ENCODE results near the gene SLX4.

Gene SLX4

DNA sequence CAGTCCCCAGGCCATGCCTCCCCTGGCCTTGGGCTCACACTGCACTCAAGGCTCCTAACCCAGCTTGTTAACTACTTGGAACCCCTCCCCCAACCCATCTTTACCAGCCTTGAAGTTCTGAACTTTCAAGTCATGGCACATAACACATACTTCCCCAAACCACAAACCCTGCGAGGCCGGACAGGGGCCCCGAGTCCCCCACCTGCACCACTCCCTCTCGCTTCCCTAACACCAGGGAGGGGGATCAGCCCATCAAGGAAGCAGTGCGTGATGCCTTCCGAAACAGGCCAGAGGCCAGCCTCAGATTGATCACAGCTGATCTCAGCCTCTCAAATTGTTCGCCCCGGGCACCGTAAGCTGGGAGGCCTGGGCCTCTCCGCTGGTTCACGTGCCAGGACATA, 31.2 kb downstream of the SLX4 start:
- no peak for DNase-seq (ENCODE audit: low read depth, low spot score)

DNA sequence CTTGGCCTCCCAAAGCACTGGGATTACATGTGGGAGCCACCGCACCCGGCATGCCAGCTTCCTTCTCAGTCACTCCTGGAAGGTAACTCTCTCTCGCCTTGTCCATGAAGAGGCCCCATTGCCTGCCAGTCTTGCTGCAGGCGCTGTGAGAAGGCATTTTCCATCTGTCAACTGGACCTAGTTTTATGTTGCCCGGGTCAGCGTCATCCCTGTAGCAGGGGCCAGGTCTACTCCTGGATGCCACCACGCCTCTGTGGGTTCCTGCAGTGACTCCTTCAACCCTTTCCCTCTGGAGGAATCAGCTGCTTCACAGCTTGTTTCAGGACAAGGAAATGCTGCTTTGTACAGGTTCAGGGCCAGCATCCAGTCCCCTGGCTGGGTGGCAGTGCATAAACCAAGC, 31.6 kb downstream of the SLX4 start:
- DNase-seq (ENCODE audit: low read depth, low spot score): no peak

DNA sequence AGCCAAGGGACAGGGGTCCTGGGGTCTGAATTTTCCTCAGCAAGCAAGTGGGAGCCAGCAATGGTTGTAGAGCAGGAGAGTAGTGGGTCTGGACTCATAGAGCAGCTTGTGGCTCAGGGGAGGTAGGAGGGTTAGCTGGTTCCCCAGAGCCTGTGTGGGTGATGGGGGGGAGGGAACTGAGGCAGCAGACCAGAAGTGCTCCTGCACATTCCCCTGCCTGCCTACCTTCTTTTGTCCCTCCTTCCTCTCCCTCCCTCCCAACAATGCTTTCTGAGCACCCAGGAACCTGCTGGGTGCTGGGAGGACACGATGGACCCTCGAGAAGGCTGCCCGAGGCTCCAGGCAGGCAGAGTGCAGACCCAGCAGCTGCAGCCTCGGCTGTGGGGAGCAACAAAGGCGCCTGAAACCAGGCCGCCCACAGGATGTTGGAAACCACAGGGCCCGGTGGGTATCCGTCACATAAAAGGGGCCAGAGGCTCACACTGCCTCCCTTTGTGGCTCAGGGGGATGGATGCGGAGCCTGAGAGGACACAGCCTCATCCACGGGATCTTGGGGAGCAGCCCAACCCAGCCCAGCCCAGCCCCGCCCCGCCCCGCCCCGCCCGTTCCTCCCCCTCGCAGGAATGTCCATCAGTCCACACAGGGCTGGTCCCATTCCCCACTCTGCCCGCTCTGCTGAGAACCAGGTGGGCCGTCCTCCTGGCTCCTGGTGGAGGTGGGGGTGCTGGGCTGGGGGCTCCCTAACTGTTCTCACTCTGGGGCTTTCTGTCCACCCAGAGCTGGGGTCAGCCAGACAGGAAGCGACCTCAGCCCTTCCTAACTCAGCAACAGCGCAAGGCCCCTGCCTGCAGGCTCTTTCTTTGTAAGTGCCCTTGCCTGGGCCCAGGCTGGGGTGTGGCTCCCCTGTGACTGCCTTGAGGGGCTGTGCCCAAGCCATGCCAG, 32.5 kb downstream of the SLX4 start:
- no peak for DNase-seq (ENCODE audit: low read depth, low spot score)

DNA sequence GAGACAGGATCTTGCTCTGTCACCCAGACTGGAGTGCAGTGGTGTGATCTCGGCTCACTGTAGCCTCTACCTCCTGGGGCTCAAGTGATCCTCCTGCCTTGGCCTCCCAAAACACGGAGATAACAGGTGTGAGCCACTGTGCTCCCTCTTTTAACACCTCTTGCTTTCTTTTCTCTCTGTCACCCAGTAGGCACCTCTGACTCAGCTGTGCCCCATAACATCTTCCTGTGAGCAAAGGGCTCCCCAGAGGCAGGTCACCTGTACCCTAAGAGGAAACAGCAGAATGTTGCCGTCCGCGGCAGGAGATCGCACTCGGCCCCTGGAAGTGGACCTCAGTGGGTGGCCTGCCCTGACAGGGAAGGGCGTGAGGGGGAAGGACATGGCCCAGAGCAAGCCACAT, 33.3 kb downstream of the SLX4 start:
- no peak for DNase-seq (ENCODE audit: low read depth, low spot score)

DNA sequence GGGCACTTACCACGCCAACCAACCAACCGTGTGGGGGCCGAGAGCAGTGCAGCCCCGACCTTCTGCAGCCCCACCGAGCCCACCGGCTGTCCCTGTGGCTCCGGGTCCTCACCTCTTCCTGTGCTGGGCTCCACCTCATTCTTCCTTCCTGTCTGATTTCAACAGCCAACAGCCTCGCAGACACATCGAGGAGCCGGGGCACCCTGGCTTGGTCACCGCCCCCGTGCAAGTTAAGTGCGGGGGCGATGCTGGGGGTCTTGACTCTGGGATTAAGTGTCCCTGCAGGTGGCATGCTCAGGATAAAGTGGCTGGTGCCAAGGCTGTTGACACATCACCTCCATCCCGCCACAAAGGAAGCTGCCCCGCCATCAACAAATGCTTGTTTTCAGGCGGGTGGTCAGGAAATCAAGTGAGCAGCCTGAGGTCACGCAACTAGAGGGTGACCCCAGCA, 34.1 kb downstream of the SLX4 start, which contains the start of gene NLRC3:
Gene NLRC3, minus strand, starts transcription at position 102 of the 451 bp plus-strand sequence. CDS start 12,367 bp downstream, outside the sequence.
- no peak for DNase-seq (ENCODE audit: low read depth, low spot score)

DNA sequence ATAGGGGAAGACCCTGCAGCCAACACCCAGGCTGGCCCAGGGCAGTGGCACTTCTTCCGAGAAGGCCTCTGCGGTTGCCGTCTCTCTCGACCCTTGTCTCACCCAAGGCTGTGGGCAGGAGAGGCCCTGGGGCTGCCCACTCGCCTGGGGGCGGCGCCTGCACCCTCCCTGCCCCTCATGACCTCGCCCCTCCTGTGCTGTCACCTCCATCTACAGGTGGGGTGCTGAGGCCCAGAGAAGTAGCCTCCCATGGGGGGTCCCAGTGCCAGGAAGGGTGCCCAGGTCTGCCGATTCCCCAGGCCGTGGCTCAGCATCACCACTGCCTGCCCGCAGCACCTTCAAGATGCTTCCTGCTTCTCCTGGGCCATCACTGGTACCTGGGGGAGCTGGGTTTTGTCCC, 35.2 kb downstream of the SLX4 start:
- DNase-seq (ENCODE audit: low read depth, low spot score): no peak

DNA sequence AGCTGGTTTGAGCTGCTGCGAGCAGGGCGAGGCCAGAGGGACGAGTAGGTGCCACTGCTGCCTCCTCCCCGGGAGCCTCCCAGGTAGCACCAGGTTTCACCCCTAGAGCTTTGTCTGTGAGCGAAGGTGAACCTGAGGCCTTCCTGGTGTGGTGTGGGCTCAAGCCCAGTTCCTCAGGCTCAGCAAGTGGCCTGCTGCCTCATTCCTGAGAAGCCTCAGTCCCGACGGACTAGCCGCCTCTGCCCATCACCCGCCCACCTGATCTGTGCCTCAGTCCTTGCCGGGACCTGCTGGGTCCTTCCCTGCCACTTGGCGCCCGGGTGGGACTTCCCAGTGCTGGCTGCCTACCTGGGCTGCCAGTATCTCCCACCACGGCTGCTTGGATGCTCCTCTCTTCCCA, 35.9 kb downstream of the SLX4 start:
- DNase-seq (ENCODE audit: low read depth, low spot score): no peak

DNA sequence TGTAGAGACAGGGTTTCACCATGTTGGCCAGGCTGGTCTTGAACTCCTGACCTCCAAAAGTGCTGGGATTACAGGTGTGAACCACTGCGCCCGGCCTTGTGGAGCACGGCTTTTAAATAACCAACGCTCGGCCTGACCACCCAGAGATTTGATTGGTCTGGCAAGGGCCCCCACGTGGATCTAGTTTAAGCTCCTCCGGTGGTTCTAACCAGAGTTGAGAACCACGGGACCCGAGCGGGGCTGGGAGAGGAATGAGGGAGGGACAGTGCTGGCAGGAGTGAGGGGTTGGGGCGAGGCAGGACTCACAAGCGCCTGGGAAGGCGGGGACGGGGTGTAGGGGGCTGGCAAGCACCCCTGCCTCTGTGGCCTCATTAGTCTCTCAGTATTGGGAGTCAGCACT, 37.2 kb downstream of the SLX4 start:
- DNase-seq (ENCODE audit: low read depth, low spot score): no peak

DNA sequence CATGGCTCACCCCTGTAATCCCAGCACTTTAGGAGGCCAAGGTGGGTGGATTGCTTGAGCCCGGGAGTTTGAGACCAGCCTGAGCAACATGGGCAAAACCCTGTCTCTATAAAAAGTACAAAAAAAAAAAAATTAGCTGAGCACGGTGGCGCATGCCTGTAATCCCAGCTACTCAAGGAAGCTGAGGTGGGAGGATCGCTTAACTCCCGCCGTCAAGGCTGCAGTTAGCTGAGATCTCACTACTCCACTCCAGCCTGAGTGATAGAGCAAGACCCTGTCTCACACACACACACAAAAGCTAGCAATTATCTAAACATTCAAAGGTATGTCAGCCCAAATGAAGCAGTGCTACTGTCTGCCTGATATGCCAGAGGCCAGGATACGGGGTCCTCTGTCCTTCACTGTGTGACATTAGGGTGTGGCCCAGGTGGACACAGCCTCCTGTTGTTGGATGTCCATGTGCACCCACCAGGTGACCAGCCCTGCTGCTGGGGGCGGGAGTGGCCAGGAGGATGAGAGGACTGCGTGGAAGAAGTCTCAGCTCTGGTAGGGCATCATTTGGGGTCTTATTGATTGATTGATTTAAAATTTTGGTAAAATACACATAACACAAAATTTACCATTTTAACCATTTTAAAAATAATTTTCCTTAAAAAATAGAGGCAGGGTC, 38.1 kb downstream of the SLX4 start:
- DNase-seq (ENCODE audit: low read depth, low spot score): no peak

DNA sequence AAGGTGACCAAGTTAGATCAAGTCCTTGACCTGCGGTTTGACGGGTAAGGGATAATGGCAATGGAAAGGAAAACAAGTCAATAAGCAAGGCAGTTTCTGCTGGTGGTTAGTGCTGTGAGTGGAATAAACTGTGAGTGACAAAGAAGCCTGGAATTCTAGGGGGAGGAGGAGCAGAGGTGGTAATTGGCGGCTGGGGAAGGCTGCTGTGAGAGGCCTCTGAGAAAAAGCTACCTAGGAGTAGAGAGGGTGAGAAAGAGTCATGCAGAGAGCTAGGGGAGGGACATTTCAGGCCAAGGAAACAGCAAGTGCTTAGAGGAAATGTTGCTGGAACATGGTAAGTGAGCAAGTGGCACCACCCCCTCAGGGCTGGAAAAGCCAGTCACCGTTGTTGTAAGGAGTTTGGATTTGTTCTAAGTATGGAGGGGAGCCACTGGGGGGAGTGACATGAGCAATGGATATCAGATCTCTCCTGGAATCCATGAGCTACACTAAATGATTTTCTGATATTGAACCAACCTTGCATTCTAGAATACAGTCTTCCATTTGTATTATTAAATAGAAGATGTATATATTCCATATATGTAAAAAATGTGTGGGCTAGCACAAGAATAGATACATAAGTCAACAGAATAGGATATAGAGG, 40.9 kb downstream of the SLX4 start:
- DNase-seq (ENCODE audit: low read depth, low spot score): no peak

DNA sequence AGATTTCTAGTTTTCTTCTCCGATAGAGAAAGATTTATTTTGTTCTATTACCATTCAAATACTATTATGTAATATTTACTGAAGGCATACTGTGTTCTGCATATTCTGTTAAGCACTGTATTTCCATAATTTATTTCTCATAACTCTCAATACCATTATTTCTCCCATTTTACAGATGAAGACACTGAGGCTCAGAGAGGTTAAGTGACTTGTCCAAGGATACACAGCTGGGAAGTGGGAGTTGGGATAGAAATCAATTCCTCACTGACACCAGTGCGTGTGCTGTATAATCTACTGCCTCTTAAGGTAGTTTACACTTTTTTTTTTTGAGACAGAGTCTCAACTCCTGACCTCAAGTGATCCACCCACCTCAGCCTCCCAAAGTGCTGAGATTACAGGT, 41.6 kb downstream of the SLX4 start:
- no peak for DNase-seq (ENCODE audit: low read depth, low spot score)

DNA sequence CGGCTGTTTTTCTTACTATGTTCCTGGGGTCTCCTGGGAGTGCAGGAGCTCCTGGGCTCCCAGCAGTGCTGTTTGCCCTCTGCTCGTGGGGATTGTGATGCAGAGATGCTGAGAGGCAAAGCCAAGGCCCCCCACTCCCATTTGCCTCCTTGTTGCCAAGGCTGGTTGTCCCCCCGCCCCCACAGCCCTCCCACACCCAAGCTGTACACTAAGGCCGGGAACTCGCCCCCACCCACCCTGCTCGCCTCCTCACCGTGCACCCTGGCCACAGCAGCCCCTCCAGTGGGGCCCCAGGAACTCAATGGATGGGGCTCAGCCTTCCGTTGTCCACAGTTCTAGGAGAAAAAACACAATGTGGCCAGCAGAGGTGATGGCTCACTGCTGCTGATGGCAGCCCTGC, 44.4 kb downstream of the SLX4 start:
- no peak for DNase-seq (ENCODE audit: low read depth, low spot score)

DNA sequence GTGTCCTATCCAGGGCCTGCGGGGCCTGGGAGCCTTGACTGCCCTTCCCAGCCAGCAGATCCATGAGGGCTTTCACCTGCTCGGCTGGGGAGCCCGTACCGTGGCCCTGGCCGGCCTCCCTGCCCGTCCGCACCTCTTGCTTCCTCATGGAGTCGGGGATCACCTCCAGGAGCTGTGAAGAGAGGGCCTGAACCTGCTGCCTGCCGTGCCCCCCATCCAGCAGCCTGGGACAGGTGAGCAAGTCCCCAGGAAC, 46.6 kb downstream of the SLX4 start:
- DNase-seq (ENCODE audit: low read depth, low spot score): no peak

DNA sequence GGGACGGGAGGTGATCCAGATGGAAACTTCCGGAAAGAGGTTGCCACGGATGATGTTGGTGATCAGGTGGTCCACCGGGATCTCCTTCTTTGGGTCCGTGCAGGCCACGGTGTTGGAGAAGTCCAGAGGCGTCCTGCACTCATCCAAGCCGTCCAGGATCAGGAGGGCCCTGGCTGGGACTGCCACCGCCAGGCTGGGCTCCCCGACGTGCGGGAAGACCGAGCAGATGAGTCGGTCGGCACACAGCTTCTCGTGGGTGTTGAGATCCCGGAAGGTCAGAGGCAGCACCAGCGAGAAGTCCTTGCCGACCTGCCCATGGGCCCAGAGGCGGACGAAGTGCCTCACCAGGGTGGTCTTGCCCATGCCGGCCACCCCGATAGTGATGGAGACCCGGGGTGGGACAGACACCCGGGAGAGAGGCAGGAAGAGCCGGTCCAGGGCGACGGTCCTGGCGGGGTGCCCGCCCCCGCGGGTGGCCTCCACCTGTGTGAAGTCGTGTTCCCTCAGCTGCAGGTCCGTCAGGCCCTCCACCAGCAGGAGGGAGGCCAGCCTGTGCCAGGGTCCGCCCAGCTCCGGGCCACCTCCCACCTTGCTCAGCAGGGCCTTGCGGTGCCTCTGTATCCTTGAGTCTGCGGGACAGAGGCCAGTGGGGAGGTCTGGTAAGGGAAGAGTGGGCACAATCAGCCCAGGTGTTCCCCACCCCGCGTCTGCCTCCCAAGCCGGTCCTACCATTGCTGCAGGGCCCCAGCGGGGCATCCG, 47.1 kb downstream of the SLX4 start:
- DNase-seq (ENCODE audit: low read depth, low spot score): no peak

DNA sequence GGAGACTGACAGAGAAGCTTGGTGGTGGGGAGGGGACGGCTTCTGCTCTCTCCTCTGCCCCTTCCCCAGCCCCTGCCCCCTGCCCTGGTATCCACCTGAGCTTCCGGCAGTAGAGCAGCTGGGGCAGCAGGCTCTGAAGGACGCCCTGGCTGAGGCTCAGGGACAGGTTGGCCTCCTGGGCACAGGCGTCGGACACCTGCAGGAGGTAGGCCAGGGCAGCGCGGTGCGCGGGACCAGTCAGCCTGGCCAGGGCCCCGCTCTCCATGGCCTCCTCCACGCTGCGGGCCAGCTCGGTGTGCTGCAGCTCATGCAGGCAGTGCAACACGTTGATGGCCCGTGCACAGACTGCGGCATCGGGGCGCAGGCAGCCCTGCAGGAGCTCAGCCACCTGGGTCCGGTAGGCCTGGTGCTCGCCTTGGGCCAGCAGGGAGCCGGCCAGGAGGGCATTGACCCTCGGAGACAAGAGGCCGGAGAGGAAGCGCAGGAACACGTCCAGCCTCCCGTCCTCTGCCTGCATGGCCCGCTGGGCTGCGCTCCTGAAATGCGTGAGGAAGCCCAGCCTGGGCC, 48.4 kb downstream of the SLX4 start:
- no peak for DNase-seq (ENCODE audit: low read depth, low spot score)

DNA sequence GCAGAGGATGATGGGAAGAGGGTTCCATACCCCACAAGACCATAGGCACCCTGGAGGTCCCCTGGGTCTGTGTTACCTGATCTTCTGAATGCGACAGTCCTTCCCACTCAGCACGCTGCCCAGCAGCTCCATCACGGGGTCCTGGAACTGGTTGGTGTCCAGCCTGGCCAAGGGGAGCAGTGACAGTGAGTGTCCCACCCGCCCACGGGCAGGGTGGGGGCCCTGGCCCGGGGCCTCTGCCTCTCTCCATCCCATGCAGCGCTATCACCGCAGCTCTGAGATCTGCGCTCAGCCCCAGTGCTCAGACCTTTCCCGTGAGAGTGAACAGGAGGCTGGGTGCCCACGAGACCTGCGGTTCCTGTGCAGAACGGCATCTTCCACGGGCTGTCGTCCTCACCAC, 49.8 kb downstream of the SLX4 start:
- DNase-seq (ENCODE audit: low read depth, low spot score): no peak

DNA sequence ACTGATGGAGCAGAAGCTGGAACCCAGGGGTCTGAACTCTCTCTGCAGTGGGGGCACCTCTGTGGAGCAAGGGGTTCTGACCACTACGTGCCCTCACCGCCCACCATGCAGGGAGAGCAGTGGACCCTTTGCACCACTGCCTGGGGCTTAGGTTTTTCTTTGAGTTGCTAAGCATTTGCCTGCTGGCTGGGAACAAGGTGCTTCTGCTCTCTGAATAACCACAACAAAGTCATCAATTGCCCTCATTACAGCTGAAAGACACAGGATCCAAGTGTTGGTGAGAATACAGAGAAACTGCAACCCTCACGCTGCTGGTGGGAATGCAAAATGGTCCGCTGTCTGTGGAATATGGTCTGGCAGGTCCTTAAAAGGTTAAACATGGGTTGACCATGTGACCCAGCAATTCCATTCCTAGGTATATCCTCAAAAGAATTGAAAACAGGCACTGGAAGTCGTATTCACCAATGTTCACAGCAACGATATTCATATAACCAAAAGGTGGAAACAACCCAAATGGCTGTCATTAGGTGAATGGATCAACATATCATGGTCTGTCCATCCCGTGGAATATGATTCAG, 57.0 kb downstream of the SLX4 start:
- DNase-seq (ENCODE audit: low read depth, low spot score): no peak

DNA sequence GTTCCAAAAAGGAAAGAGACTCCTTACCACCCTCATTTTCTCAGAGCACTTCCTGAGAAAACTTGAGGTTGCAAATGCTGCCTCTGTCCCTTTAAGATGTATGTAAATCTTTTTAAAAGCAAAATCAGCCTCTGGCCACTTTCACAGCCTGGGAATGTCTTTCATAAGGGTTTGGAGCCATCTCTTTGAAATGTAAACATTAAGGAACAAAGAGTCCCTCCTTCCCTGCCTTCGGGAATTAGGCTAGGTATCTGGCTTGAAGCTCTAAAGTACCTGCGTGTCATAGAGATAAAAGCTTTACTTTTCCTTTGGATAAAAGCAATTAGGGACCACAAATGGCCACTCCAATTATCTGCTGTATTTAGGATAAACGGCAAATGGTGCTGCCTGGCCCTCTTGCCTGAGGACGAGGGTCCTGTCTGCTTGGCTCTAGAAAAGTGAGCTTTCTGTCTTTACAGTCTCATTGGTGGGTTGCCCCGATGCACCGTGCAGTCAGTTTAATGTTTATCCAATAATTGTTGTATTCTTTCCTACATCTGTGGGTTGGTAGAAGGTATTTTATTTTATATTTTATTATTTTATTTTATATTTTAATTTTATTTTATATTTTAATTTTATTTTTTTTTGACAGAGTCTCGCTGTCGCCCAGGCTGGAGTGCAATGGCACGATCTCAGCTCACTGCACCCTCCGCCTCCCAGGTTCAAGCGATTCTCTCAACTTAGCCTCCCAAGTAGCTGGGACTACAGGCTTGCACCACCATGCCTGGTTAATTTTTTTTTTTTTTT, 58.1 kb downstream of the SLX4 start:
- DNase-seq (ENCODE audit: low read depth, low spot score): no peak

DNA sequence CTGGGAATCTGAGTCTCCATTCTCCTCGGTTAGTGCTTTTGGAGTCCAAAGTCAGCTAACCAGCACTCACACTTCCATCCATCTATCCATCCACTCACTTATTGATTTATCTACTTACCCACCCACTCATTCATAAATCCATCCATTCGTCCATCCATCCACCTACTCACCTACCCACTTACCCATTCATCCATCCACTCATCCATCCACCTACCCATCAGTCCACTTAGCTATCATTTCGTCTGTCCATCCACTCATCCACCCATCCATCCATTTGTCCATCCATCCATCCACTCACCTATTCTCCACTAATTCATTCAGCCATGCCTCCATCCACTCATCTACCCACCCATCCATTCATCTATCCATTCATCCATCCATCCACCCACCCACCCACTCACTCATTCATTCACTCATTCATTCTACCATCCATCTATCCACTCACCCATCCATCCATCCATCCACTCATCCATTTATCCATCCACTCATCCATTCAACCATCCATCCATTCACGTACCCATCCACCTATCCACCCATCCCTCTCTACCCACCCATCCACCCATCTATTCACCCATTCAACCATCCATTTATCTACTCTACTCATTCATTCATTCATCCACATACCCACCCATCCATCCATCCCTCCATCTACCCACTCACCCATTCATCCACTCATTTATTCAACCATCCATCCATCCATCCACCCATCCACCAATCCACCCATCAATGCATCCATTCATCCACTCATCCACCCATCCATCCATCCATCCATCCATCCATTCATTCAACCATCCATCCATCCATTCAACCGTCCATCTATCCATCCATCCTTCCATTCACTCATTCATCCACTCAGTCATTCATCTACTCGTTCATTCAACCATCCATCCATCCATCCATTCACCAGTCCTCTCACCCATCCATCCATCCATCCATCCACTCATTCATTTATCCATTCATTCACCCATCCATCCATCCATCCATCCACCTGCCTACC, 60.3 kb downstream of the SLX4 start:
- DNase-seq (ENCODE audit: low read depth, low spot score): no peak

Data from activated naive CD8-positive, alpha-beta T cell treated with anti-CD3 and anti-CD28 coated beads, Interleukin-2, amount 50 U/mL, for 16 hours (primary cell).